Upper lobe of left lung (tissue), 6 donors: ENCODE results near the gene CDH26. TPM values are rescaled to one million over a fixed set of nuclear protein-coding genes. Genes with fewer than 3 reads are reported as not detected.
A peak's percentile ranks its signal among the peaks of the same experiment; 100 is the strongest.

Experiments used
- ATAC-seq, 2 donors: fragments of 200-7000 bp; cut with Tn5 transposase; one replicate each; pipeline ENCODE4 v1.9.1; 2022; ENCODE audit warnings: mild to moderate bottlenecking in 2 of 2, moderate library complexity in 2 of 2; ENCODE audit not compliant: low FRiP score in 2 of 2
- DNase-seq, 2 donors: peaks; one replicate each; pipeline ENCODE4 v3.0.0-alpha.2; 2019 to 2020
- H3K27ac ChIP-seq, 4 donors: fragments of 200-600 bp; sonication (generic); one replicate each; pipeline ENCODE4 v1.5.1; 2016 to 2019
- H3K27me3 ChIP-seq, 4 donors: fragments of 200-600 bp; sonication (generic); one replicate each; pipeline ENCODE4 v1.5.1; 2017 to 2019
- H3K36me3 ChIP-seq, 4 donors: fragments of 200-600 bp; sonication (generic); one replicate each; pipeline ENCODE4 v1.5.1; 2016 to 2019
- H3K4me1 ChIP-seq, 4 donors: fragments of 200-600 bp; sonication (generic); one replicate each; pipeline ENCODE4 v1.5.1; 2018 to 2019
- H3K4me3 ChIP-seq, 4 donors: fragments of 200-600 bp; sonication (generic); one replicate each; pipeline ENCODE4 v1.5.1; 2017 to 2019; ENCODE audit warnings: mild to moderate bottlenecking in 2 of 4, moderate library complexity in 1 of 4
- H3K9me3 ChIP-seq, 4 donors: fragments of 200-600 bp; sonication (generic); one replicate each; pipeline ENCODE4 v1.5.1; 2018 to 2019
- CTCF ChIP-seq, 6 experiments: fragments of 450-650 bp in 4 of 6; fragments of 200-600 bp in 2 of 6; sonication (generic) in 2 of 6; IDR thresholded peaks; one replicate each; pipeline ENCODE4 v1.5.1; 2016 to 2019; ENCODE audit warnings: antibody characterized with exemption in 6 of 6
- EP300 ChIP-seq, 4 donors: sonication (generic); formaldehyde crosslinking; IDR thresholded peaks; one replicate each; pipeline ENCODE4 v1.5.1; 2017; ENCODE audit warnings: antibody characterized with exemption in 4 of 4, control low read depth in 2 of 4
- POLR2A ChIP-seq, 4 donors: fragments of 450-650 bp; IDR thresholded peaks; one replicate each; pipeline ENCODE4 v1.5.1; 2016 to 2017; ENCODE audit warnings: antibody characterized with exemption in 4 of 4, mild to moderate bottlenecking in 2 of 4
- POLR2AphosphoS5 ChIP-seq, 2 donors: sonication (generic); formaldehyde crosslinking; IDR thresholded peaks; one replicate each; pipeline ENCODE4 v1.5.1; 2017; ENCODE audit warnings: antibody characterized with exemption in 2 of 2
- WGBS, 2 donors: methylation state at CpG; one replicate each; pipeline ENCODE4 v1.1.5; 2017 to 2018; 5-methylcytosine and 5-hydroxymethylcytosine counted together
- total RNA-seq, 6 donors: library from RNA; depleted of rRNA in 4 of 6; stranded (reverse); fragments of >200 nt in 4 of 6; gene quantifications; one replicate each; pipeline versions ENCODE4 v1.1.0 to v1.2.1, GENCODE V29; 2016 to 2021
- donor health status: DM: no; HTN: no; CAD: no; lungs with moderate emphysema.
- donor health status: DM: no; HTN: yes; CAD: no; lungs with severe emphysema.

CDH26 gene
- total RNA-seq, 6 donors from 2014 or later: 4.0 to 18.9 (median 11.1) TPM

GRCh38 chr20:60007464-60007863, 49.2 kb downstream of the CDH26 start:
- TF ChIP-seq POLR2A (IDR thresholded peaks at IDR 0.05) (no peak), EP300 (IDR thresholded peaks at IDR 0.05) (no peak), CTCF (IDR thresholded peaks at IDR 0.05) (no peak), POLR2AphosphoS5 (IDR thresholded peaks at IDR 0.05) (no peak)
- Histone ChIP-seq H3K9me3 (no peaks in the 10 kb centered on the region), H3K27me3 (no peaks in the 10 kb centered on the region), H3K4me3 (no peak overlapping the region), H3K4me1 (no peaks in the 10 kb centered on the region), H3K27ac (no peak overlapping the region), H3K36me3 (no peaks in the 10 kb centered on the region)
- 63 to 68% methylated on average over 2 of the region's 2 CpGs for whole genome bisulfite sequencing, 2 donors
- ATAC-seq (no peak), DNase-seq (no peak)

- no peak for TF ChIP-seq EP300 (IDR thresholded peaks at IDR 0.05)
- no peak for TF ChIP-seq POLR2AphosphoS5 (IDR thresholded peaks at IDR 0.05)
- TF ChIP-seq CTCF (IDR thresholded peaks at IDR 0.05): no peak
- TF ChIP-seq POLR2A (IDR thresholded peaks at IDR 0.05): no peak
- peak in 1 of 2 donors; percentile 65 for DNase-seq
- no peaks in the 10 kb centered on the region for H3K4me1 ChIP-seq
- no peaks in the 10 kb centered on the region for H3K9me3 ChIP-seq
- no peak overlapping the region for H3K4me3 ChIP-seq
- peak in 1 of 2 donors; percentile 67 for ATAC-seq
- no peaks in the 10 kb centered on the region for H3K27me3 ChIP-seq
- H3K36me3 ChIP-seq: no peaks in the 10 kb centered on the region
- 50 to 65% methylated on average over 1 to 3 of the region's 3 CpGs for WGBS, 2 donors
- no peak overlapping the region for H3K27ac ChIP-seq
Observed at GRCh38 chr20:60008130-60008808, 50.0 kb downstream of the CDH26 start.

- H3K4me3 ChIP-seq: no peak overlapping the region
Observed at GRCh38 chr20:60009318-60009717, 51.1 kb downstream of the CDH26 start.

GRCh38 chr20:60009826-60010616, 51.8 kb downstream of the CDH26 start:
- Histone ChIP-seq H3K36me3 (no peaks in the 10 kb centered on the region), H3K9me3 (no peaks in the 10 kb centered on the region), H3K4me1 (no peaks in the 10 kb centered on the region), H3K27ac (no peak overlapping the region), H3K4me3 (no peak overlapping the region), H3K27me3 (no peaks in the 10 kb centered on the region)
- DNase-seq (peak in 1 of 2 donors; percentile 6), ATAC-seq (no peak)
- WGBS, 2 donors: 85 to 89% methylated on average over 11 to 13 of the region's 14 CpGs
- TF ChIP-seq CTCF (IDR thresholded peaks at IDR 0.05): no peak
- TF ChIP-seq POLR2A (IDR thresholded peaks at IDR 0.05): no peak
- no peak for TF ChIP-seq EP300 (IDR thresholded peaks at IDR 0.05)
- TF ChIP-seq POLR2AphosphoS5 (IDR thresholded peaks at IDR 0.05): no peak

More at GRCh38 chr20:60009318-60009717, 51.1 kb downstream of the CDH26 start:
- H3K9me3 ChIP-seq: no peaks in the 10 kb centered on the region
- no peaks in the 10 kb centered on the region for H3K4me1 ChIP-seq
- no peaks in the 10 kb centered on the region for H3K36me3 ChIP-seq
- TF ChIP-seq POLR2AphosphoS5 (IDR thresholded peaks at IDR 0.05): no peak
- TF ChIP-seq CTCF (IDR thresholded peaks at IDR 0.05): no peak
- no peak for TF ChIP-seq EP300 (IDR thresholded peaks at IDR 0.05)
- no peak for TF ChIP-seq POLR2A (IDR thresholded peaks at IDR 0.05)
- no peaks in the 10 kb centered on the region for H3K27me3 ChIP-seq
- H3K27ac ChIP-seq: no peak overlapping the region
- 93 to 96% methylated on average over 13 of the region's 13 CpGs for WGBS, 2 donors
- ATAC-seq (no peak), DNase-seq (peak in 1 of 2 donors; percentile 38)
